GM12878 (cell line): ENCODE measurements around the gene SVIP. TPM values are rescaled to one million over a fixed set of nuclear protein-coding genes. Genes with fewer than 3 reads are reported as not detected.

ENCODE experiments used
- ATAC-seq: fragments of 200-7000 bp; cut with Tn5 transposase; 3 replicates; pipeline ENCODE4 v1.9.1; 2020; ENCODE audit warnings: mild to moderate bottlenecking, moderate library complexity
- BruUV-seq: library from RNA; stranded (reverse); fragments of 400-500 nt; replicated peaks from 2 replicates; lab custom pipeline; 2021; lab: Mats Ljungman, UMichigan
- CTCF ChIA-PET: fragments of 300-600 bp; sonication (Branson Sonifier 250); formaldehyde crosslinking; extraction: SDS; loops from one replicate; lab custom pipeline; 2021; ENCODE audit warnings: inconsistent platforms; lab: Yijun Ruan, JAX
- POLR2A ChIA-PET: fragments of 350-600 bp; formaldehyde crosslinking; extraction: SDS; loops from one replicate; lab custom pipeline; 2021; ENCODE audit warnings: inconsistent platforms; lab: Charles Lee
- RAD21 ChIA-PET: fragments of 300-600 bp; sonication (Branson Sonifier 250); formaldehyde crosslinking; loops from one replicate; lab custom pipeline; 2023; ENCODE audit warnings: antibody characterized with exemption; ENCODE audit not compliant: unreplicated experiment; lab: Charles Lee
- SMC1A ChIA-PET: fragments of 300-600 bp; sonication (Branson Sonifier 250); formaldehyde crosslinking; loops from one replicate; lab custom pipeline; 2023; ENCODE audit not compliant: unreplicated experiment, uncharacterized antibody; lab: Charles Lee
- DNase-seq: peaks from one replicate; pipeline ENCODE4 v3.0.0-alpha.2; 2011; ENCODE audit warnings: low read depth, low spot score
- FAIRE-seq: peaks from 3 replicates; lab custom pipeline; 2011; peaks lifted over from hg19 to GRCh38; lab: Jason Lieb, UNC
- H2AFZ ChIP-seq: 2 replicates; pipeline ENCODE4 v1.6.0; 2011; ENCODE audit warnings: low read depth, low read length, control low read depth; ENCODE audit not compliant: control insufficient read depth
- H3K27ac ChIP-seq: 2 replicates; pipeline ENCODE4 v1.5.1; 2011; ENCODE audit warnings: control low read depth; ENCODE audit not compliant: control insufficient read depth, insufficient read depth
- H3K27me3 ChIP-seq, 2 experiments: replicated peaks in 1 of 2; 2 replicates each; pipeline versions ENCODE4 v1.6.0 to v1.6.1; 2011; ENCODE audit warnings: low read length in 1 of 2; ENCODE audit not compliant: control insufficient read depth in 2 of 2, insufficient read depth in 2 of 2
- H3K36me3 ChIP-seq, 2 experiments: 2 replicates each; pipeline ENCODE4 v1.5.1; 2011; ENCODE audit warnings: low read length in 1 of 2; ENCODE audit not compliant: control insufficient read depth in 2 of 2, insufficient read depth in 2 of 2
- H3K4me1 ChIP-seq: 2 replicates; pipeline ENCODE4 v1.6.1; 2011; ENCODE audit warnings: mild to moderate bottlenecking, low read length, moderate library complexity, mixed read lengths; ENCODE audit not compliant: control insufficient read depth, insufficient read depth
- H3K4me2 ChIP-seq: 2 replicates; pipeline ENCODE4 v1.6.0; 2011; ENCODE audit warnings: control low read depth; ENCODE audit not compliant: control insufficient read depth, insufficient read depth
- H3K4me3 ChIP-seq: fragments of 200-600 bp; sonication (generic); 2 replicates; pipeline ENCODE4 v1.5.1; 2016
- H3K79me2 ChIP-seq: 2 replicates; pipeline ENCODE4 v1.6.0; 2011; ENCODE audit warnings: low read length; ENCODE audit not compliant: control insufficient read depth, insufficient read depth
- H3K9ac ChIP-seq: 2 replicates; pipeline ENCODE4 v1.8.0; 2011; ENCODE audit warnings: low read length, control low read depth, mixed read lengths; ENCODE audit not compliant: control insufficient read depth, insufficient read depth
- H3K9me3 ChIP-seq: replicated peaks from 3 replicates; pipeline ENCODE4 v1.5.1; 2011; ENCODE audit warnings: mild to moderate bottlenecking, low read length; ENCODE audit not compliant: control insufficient read depth, insufficient read depth
- H4K20me1 ChIP-seq: 2 replicates; pipeline ENCODE4 v1.6.0; 2011; ENCODE audit not compliant: control insufficient read depth, insufficient read depth
- ATF7 ChIP-seq: fragments of 450-650 bp; IDR thresholded peaks from 2 replicates; pipeline ENCODE4 v1.6.1; 2016; ENCODE audit warnings: low read depth, mild to moderate bottlenecking
- BCL3 ChIP-seq: IDR thresholded peaks from 2 replicates; pipeline ENCODE4 v1.6.1; 2011; ENCODE audit warnings: borderline replicate concordance, low read depth, mild to moderate bottlenecking, moderate library complexity, low read length; ENCODE audit not compliant: insufficient read depth, poor library complexity, severe bottlenecking
- CEBPZ ChIP-seq: fragments of 150-350 bp; IDR thresholded peaks from 2 replicates; pipeline ENCODE4 v1.6.1; 2016; ENCODE audit warnings: low read depth, low read length
- DPF2 ChIP-seq: fragments of 450-650 bp; IDR thresholded peaks from 2 replicates; pipeline ENCODE4 v1.6.1; 2017; ENCODE audit warnings: mild to moderate bottlenecking
- E2F4 ChIP-seq: IDR thresholded peaks from 2 replicates; pipeline ENCODE4 v1.6.1; 2012; ENCODE audit warnings: low read depth, low read length, improper control_type of control experiment
- KAT2A ChIP-seq: conservative IDR thresholded peaks from 2 replicates; pipeline ENCODE4 v1.6.1; 2011; ENCODE audit warnings: low read depth, low read length; ENCODE audit not compliant: control insufficient read depth
- POLR2A ChIP-seq: IDR thresholded peaks from 2 replicates; pipeline ENCODE4 v1.6.1; 2011; ENCODE audit warnings: low read depth, mild to moderate bottlenecking, low read length
- RCOR1 ChIP-seq: conservative IDR thresholded peaks from 2 replicates; pipeline ENCODE4 v1.6.1; 2012; ENCODE audit warnings: low read depth, low read length, improper control_type of control experiment
- RELA ChIP-seq: fragments of 450-650 bp; IDR thresholded peaks from 2 replicates; pipeline ENCODE4 v1.8.0; 2014; ENCODE audit warnings: borderline replicate concordance; ENCODE audit not compliant: partially characterized antibody
- STAT3 ChIP-seq: IDR thresholded peaks from 2 replicates; pipeline ENCODE4 v1.6.1; 2011; ENCODE audit warnings: low read depth, low read length, improper control_type of control experiment
- TCF7 ChIP-seq: IDR thresholded peaks from 2 replicates; pipeline ENCODE4 v1.6.1; 2014; ENCODE audit warnings: antibody characterized with exemption, borderline replicate concordance
- ZSCAN29 ChIP-seq: fragments of 450-650 bp; IDR thresholded peaks from 2 replicates; pipeline ENCODE4 v1.6.1; 2017; ENCODE audit warnings: mild to moderate bottlenecking, moderate library complexity
- WGBS: methylation state at CpG from one replicate; pipeline ENCODE4 v1.1.6; 2016; ENCODE audit warnings: low lambda C conversion rate; ENCODE audit not compliant: insufficient replicate concordance, insufficient coverage; ENCODE audit errors: missing lambda C conversion rate; 5-methylcytosine and 5-hydroxymethylcytosine counted together
- in situ Hi-C: fragments of 300-500 bp; cut with MboI; formaldehyde crosslinking; loops from 9 replicates; pipeline ENCODE4 v1.14.3; 2018; ENCODE audit warnings: mixed read lengths
- intact Hi-C: fragments of 100-400 bp; cut with micrococcal nuclease; formaldehyde crosslinking; loops from one replicate; pipeline ENCODE4 v1.14.2; 2022; ENCODE audit not compliant: unreplicated experiment
- polyA plus RNA-seq, 11 experiments: library from polyadenylated mRNA; depleted of rRNA in 4 of 11; unstranded in 6 of 11; stranded (reverse) in 5 of 11; fragments of >200 nt; fragmentation: Nextera tagmentation in 4 of 11; fragmentation: Illumina TruSeq in 1 of 11; extraction: Ambion mirVana in 4 of 11; extraction: Trizol in 1 of 11; gene quantifications; 1 replicate in 1 of 11; 2 replicates in 10 of 11; pipeline versions ENCODE4 v1.2.1 to v1.2.3, GENCODE V29; 2011 to 2016; ENCODE audit warnings: inconsistent platforms in 2 of 11, missing spikeins in 2 of 11, low read depth in 1 of 11
- total RNA-seq, 4 experiments: library from RNA; depleted of rRNA in 3 of 4; stranded (reverse); fragments of >200 nt in 3 of 4; fragmentation: Illumina TruSeq in 1 of 4; extraction: Trizol in 1 of 4; gene quantifications; 2 replicates each; pipeline versions ENCODE4 v1.2.1 to v1.2.3, GENCODE V29; 2013 to 2021

The SVIP gene
- total and polyA plus RNA-seq, 10 of the 15 experiments (the other 5 are each of a cell fraction or from before 2014, with no cell fraction given), result 17.8 to 78.0 (median 55.4) TPM

- TF ChIP-seq RCOR1, result no peak
- no peak for TF ChIP-seq ZSCAN29
- TF ChIP-seq ATF7, result peak; percentile 48; the same call in 1 of the 2 replicates
- 0 out of 2 replicates have a peak, but pooled peaks have one; percentile 44 for TF ChIP-seq DPF2
- no peak for TF ChIP-seq RELA
These were observed 48.5 kb downstream of the SVIP start (continued) for GRCh38 chr11:22780952-22781593.

- intact Hi-C loops, result loop anchor here (5.0 to 10.0 kb wide), 2 partner anchors 228 to 585 kb away; partner anchors contain the start of gene ANO5
- Histone ChIP-seq H4K20me1 (no peaks in the 10 kb centered on the region), H3K4me2 (no peak overlapping the region), H2AFZ (no peak overlapping the region), H3K4me1 (peaks cover 11% of the 10 kb centered on the region)
- POLR2A ChIA-PET, result interaction anchor here (0.6 to 2.5 kb wide), 6 partner anchors 8 to 123 kb away, joined by 3 to 15 read pairs (median 6); partner anchors contain the start of gene GAS2
- in situ Hi-C loops, result loop anchor here (5.0 to 10.0 kb wide), 2 partner anchors 105 to 443 kb away; partner anchors contain the start of gene SLC17A6
- DNase-seq, result no peak
- ATAC-seq, result no peak
- no peak for TF ChIP-seq STAT3
- no peak for TF ChIP-seq BCL3
- TF ChIP-seq ATF7, result peak; percentile 32; the same call in 1 of the 2 replicates
- no peak for TF ChIP-seq CEBPZ
- TF ChIP-seq KAT2A, result no peak
- TF ChIP-seq E2F4, result no peak
- TF ChIP-seq POLR2A, result no peak
- TF ChIP-seq TCF7, result no peak
- TF ChIP-seq, all 136 proteins: peak for 1
- FAIRE-seq, result no peak
- no TSS peak for BruUV-seq
- no peaks in the 10 kb centered on the region for H3K36me3 ChIP-seq
- H3K27ac ChIP-seq, result no peak overlapping the region
- no peaks in the 10 kb centered on the region for H3K27me3 ChIP-seq
- H3K79me2 ChIP-seq, result no peaks in the 10 kb centered on the region
- no peak overlapping the region for H3K4me3 ChIP-seq
- SMC1A ChIA-PET, result interaction anchor here (1.1 to 14.6 kb wide), 16 partner anchors 9 to 156 kb away, joined by 3 to 251 read pairs (median 6); partner anchors contain the start of gene SVIP
- no peak overlapping the region for H3K9ac ChIP-seq
- 0 out of 3 replicates have a peak, but pooled peaks cover 1% of the 10 kb centered on the region for H3K9me3 ChIP-seq
- RAD21 ChIA-PET, result interaction anchor here (0.7 to 7.8 kb wide), 5 partner anchors 78 to 140 kb away, joined by 4 to 81 read pairs (median 4); no protein-coding TSS in a partner anchor
- WGBS, result 84% methylated on average over 5 of the region's 5 CpGs
- CTCF ChIA-PET, result interaction anchor here (0.5 to 5.7 kb wide), 9 partner anchors 8 to 152 kb away, joined by 3 to 83 read pairs (median 4); partner anchors contain the start of gene SVIP
These were observed 49.8 kb downstream of the SVIP start for GRCh38 chr11:22779850-22780249.
